Spleen (tissue), 11 donors: ENCODE measurements around the gene CD81. TPM values are rescaled to one million over a fixed set of nuclear protein-coding genes. Genes with fewer than 3 reads are reported as not detected.

Source experiments
- DNase-seq: peaks from one replicate; pipeline ENCODE4 v3.0.0-alpha.2; 2020
- H3K27ac ChIP-seq, 8 donors: fragments of 200-600 bp; sonication (generic) in 7 of 8; 1 replicate in 4 of 8; 2 replicates in 4 of 8; pipeline versions ENCODE4 v1.5.0 to v1.8.0; 2016 to 2021; ENCODE audit warnings: inconsistent platforms in 4 of 8, mild to moderate bottlenecking in 4 of 8, moderate library complexity in 1 of 8
- H3K27me3 ChIP-seq, 7 donors: fragments of 200-600 bp; sonication (generic) in 6 of 7; replicated peaks in 1 of 7; 1 replicate in 4 of 7; 2 replicates in 3 of 7; pipeline versions ENCODE4 v1.5.0 to v1.8.0; 2016 to 2021; ENCODE audit warnings: inconsistent platforms in 3 of 7, mild to moderate bottlenecking in 1 of 7
- H3K36me3 ChIP-seq, 6 donors: fragments of 200-600 bp; sonication (generic) in 5 of 6; 1 replicate in 4 of 6; 2 replicates in 2 of 6; pipeline versions ENCODE4 v1.5.0 to v1.8.0; 2016 to 2021; ENCODE audit warnings: inconsistent platforms in 2 of 6
- H3K4me1 ChIP-seq, 6 donors: fragments of 200-600 bp; sonication (generic) in 5 of 6; 1 replicate in 3 of 6; 2 replicates in 3 of 6; pipeline versions ENCODE4 v1.5.0 to v1.8.0; 2016 to 2021; ENCODE audit warnings: inconsistent platforms in 3 of 6
- H3K4me3 ChIP-seq, 8 donors: fragments of 200-600 bp; sonication (generic) in 7 of 8; 1 replicate in 4 of 8; 2 replicates in 4 of 8; pipeline versions ENCODE4 v1.5.0 to v1.8.0; 2016 to 2021; ENCODE audit warnings: inconsistent platforms in 4 of 8, mild to moderate bottlenecking in 4 of 8, moderate library complexity in 2 of 8
- H3K9me3 ChIP-seq, 8 donors: fragments of 200-600 bp; sonication (generic) in 7 of 8; 1 replicate in 4 of 8; 2 replicates in 4 of 8; pipeline versions ENCODE4 v1.5.0 to v1.8.0; 2016 to 2021; ENCODE audit warnings: inconsistent platforms in 4 of 8
- CTCF ChIP-seq, 11 experiments: fragments of 200-600 bp in 7 of 11; fragments of 450-650 bp in 4 of 11; sonication (generic) in 4 of 11; IDR thresholded peaks in 8 of 11; conservative IDR thresholded peaks in 3 of 11; 1 replicate in 7 of 11; 2 replicates in 4 of 11; pipeline versions ENCODE4 v1.4.0 to v1.8.0; 2016 to 2021; ENCODE audit warnings: antibody characterized with exemption in 11 of 11, inconsistent platforms in 4 of 11, mild to moderate bottlenecking in 1 of 11
- POLR2A ChIP-seq, 3 donors: fragments of 450-650 bp; IDR thresholded peaks; one replicate each; pipeline ENCODE4 v1.5.1; 2017; ENCODE audit warnings: antibody characterized with exemption in 3 of 3, mild to moderate bottlenecking in 1 of 3
- POLR2AphosphoS5 ChIP-seq, 3 donors: sonication (generic); formaldehyde crosslinking; IDR thresholded peaks; one replicate each; pipeline ENCODE4 v1.5.1; 2017; ENCODE audit warnings: antibody characterized with exemption in 3 of 3
- WGBS, 5 donors: extraction: QIAGEN DNeasy Blood & Tissue Kit in 3 of 5; methylation state at CpG; one replicate each; pipeline versions ENCODE4 v1.1.5 to v1.1.7; 2013 to 2018; 5-methylcytosine and 5-hydroxymethylcytosine counted together
- intact Hi-C: fragments of 100-400 bp; cut with DNase I; formaldehyde crosslinking; loops from one replicate; pipeline ENCODE4 v1.15.0; 2023; ENCODE audit warnings: low total_unique reads
- polyA plus RNA-seq, 3 donors: library from polyadenylated mRNA; stranded (reverse); fragments of 200-250 nt; gene quantifications; one replicate each; pipeline ENCODE4 v1.2.1, GENCODE V29; 2013
- total RNA-seq, 7 donors: library from RNA; depleted of rRNA in 3 of 7; stranded (reverse); fragments of >200 nt in 3 of 7; fragmentation: NEBNext Ultra II Directional in 4 of 7; extraction: Animal tissue kit (Norgen Biotek cat#: 25700) in 4 of 7; gene quantifications; one replicate each; pipeline versions ENCODE4 v1.1.0 to v1.2.1, GENCODE V29; 2016 to 2021
- donor health status: healthy with polysubstance abuse.
- donor health status: DM: no; HTN: no; CAD: no; lungs with moderate emphysema.
- donor health status: DM: no; HTN: no; CAD: no.
- donor health status: Bipolar disorder and iron deficiency.
- donor health status: healthy.
- donor health status: DM: no; HTN: no; CAD: no.
- donor health status: DM: yes; HTN: yes; CAD: no.

CD81 gene
- total and polyA plus RNA-seq, 10 donors = 191 to 594 (median 433) TPM

GRCh38 chr11:2423157-2424025 is 46.3 kb downstream of the CD81 start:
- intact Hi-C loops = no loop called here
- H3K36me3 ChIP-seq = no peaks in the 10 kb centered on the region
- H3K4me1 ChIP-seq = peaks cover 6 to 21% (median 14%) of the 10 kb centered on the region in 6 donors
- no peak for TF ChIP-seq POLR2AphosphoS5 (IDR thresholded peaks at IDR 0.05)
- no peak for TF ChIP-seq POLR2A (IDR thresholded peaks at IDR 0.05)
- no peak for TF ChIP-seq CTCF (IDR thresholded peaks at IDR 0.05 in 8 of 11, conservative IDR thresholded peaks at IDR 0.05 in 3 of 11)
- 78 to 87% (median 83%) methylated on average over 22 to 26 of the region's 26 CpGs for WGBS, 5 donors
- H3K9me3 ChIP-seq = no peaks in the 10 kb centered on the region
- no peak overlapping the region for H3K27ac ChIP-seq
- DNase-seq = no peak
- peaks cover 0 to 39% (median 9%) of the 10 kb centered on the region in 7 donors for H3K27me3 ChIP-seq
- no peak overlapping the region for H3K4me3 ChIP-seq

- intact Hi-C loops = no loop called here
- no peaks in the 10 kb centered on the region for H3K9me3 ChIP-seq
- 69 to 86% (median 81%) methylated on average over 24 to 28 of the region's 28 CpGs for WGBS, 5 donors
- no peak overlapping the region for H3K27ac ChIP-seq
- peaks cover 6 to 12% (median 9%) of the 10 kb centered on the region in 6 donors for H3K4me1 ChIP-seq
- TF ChIP-seq POLR2AphosphoS5 (IDR thresholded peaks at IDR 0.05) (no peak), CTCF (IDR thresholded peaks at IDR 0.05 in 8 of 11, conservative IDR thresholded peaks at IDR 0.05 in 3 of 11) (no peak), POLR2A (IDR thresholded peaks at IDR 0.05) (no peak)
- no peak overlapping the region for H3K4me3 ChIP-seq
- DNase-seq = no peak
- H3K36me3 ChIP-seq = no peaks in the 10 kb centered on the region
- H3K27me3 ChIP-seq = peaks cover 0 to 39% (median 9%) of the 10 kb centered on the region in 7 donors
Observed at GRCh38 chr11:2424811-2425495, 47.8 kb downstream of the CD81 start.

GRCh38 chr11:2425506-2425905 is 48.4 kb downstream of the CD81 start:
- Histone ChIP-seq H3K27ac (no peak overlapping the region), H3K27me3 (peaks cover 0 to 35% (median 9%) of the 10 kb centered on the region in 7 donors), H3K9me3 (no peaks in the 10 kb centered on the region), H3K4me3 (no peak overlapping the region), H3K4me1 (peaks cover 2 to 6% (median 5%) of the 10 kb centered on the region in 6 donors), H3K36me3 (no peaks in the 10 kb centered on the region)
- no peak for TF ChIP-seq POLR2A (IDR thresholded peaks at IDR 0.05)
- DNase-seq = no peak
- intact Hi-C loops = no loop called here
- 70 to 88% (median 75%) methylated on average over 3 to 8 of the region's 8 CpGs for WGBS, 5 donors

- TF ChIP-seq POLR2A (IDR thresholded peaks at IDR 0.05) = no peak
- TF ChIP-seq POLR2AphosphoS5 (IDR thresholded peaks at IDR 0.05) = no peak
- TF ChIP-seq CTCF (IDR thresholded peaks at IDR 0.05 in 8 of 11, conservative IDR thresholded peaks at IDR 0.05 in 3 of 11) = no peak
- Histone ChIP-seq H3K27me3 (peaks cover 0 to 30% (median 4%) of the 10 kb centered on the region in 7 donors), H3K9me3 (no peaks in the 10 kb centered on the region), H3K36me3 (no peaks in the 10 kb centered on the region), H3K27ac (no peak overlapping the region), H3K4me1 (no peaks in the 10 kb centered on the region), H3K4me3 (no peak overlapping the region)
- WGBS, 5 donors = 60 to 93% (median 88%) methylated on average over 1 to 13 of the region's 13 CpGs
- intact Hi-C loops = no loop called here
- no peak for DNase-seq
Observed at GRCh38 chr11:2426221-2426620, 49.1 kb downstream of the CD81 start.
